HG03066 (cell line): ENCODE results near the gene PSMB7.

Experiments used
- ATAC-seq: cut with Tn5 transposase; IDR thresholded peaks from one replicate; pipeline ENCODE4 v1.9.1; 2021; ENCODE audit warnings: low read depth; ENCODE audit not compliant: unreplicated experiment

PSMB7 gene

DNA sequence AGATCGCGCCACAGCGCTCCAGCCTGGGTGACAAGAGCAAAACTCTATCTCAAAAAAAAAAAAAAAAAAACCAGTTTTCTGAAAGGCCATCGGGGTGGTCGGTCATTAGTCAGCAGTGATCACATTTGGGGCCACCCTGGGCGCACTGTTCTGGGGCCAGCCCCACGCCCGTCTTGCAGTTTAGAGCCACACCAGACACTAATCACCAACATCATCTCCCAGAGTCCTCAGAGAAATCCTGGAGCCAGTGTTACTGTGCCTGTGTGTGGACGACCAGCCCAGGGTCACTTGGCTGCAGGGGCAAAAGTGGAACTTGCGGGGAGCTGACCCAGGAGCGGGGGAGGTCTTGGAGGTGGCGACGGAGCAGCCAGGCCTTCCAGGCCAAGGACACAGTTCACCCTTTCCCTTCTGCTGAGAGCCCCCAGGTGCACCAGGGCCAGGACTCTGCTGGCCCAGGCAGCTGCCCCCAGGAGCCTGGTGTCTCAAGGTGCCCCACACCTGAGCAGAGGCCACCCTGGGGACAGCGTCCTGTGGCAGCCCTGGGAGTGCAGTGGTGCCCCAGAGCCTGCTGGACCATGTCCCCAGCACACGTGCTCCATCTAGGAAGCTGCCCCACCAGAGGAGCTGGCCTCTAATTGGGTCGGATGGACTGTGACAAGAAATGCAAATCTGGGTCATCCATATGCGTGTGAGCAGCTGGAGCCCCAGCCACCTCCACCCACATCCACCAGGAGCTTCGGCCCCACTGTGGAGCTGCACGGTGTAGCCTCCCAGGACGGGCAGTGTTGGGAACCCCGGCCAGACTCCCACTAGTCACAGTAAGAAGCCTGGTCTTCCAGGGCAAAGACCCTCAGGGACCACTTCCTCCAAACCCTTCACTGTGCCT, 106.4 kb downstream of the PSMB7 start:
- no peak for ATAC-seq

DNA sequence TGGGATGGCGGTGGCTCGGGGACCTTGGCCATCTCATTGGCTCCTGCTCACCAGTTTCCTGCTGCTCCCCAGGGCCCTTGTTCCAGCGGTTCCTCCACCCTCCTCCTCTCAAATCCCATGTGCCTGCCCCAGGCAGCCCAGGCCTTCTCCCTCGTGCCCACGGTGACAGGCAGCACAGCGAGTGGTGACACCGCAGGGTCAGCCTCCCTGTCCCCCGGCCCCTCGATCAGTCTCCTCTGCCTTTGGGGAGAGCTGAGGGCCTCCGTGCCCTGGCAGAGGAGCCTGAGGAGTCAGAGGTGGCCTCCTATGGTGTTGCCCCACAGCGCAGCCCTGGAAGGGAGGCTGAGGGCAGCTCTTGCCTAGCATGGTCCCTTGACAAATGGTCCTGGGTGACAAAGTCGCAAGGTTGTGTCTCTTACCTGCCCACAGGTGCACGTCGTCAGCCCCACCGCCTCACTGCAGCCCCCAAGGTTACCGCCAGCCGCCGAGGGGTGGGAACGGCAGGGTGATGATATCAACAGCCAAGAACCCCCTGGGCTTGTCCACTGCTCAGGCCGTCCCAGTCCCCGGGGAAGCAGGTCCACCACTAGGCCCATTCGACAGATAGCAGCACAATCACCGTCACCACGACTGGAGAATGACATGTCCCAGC, 107.7 kb downstream of the PSMB7 start:
- no peak for ATAC-seq

DNA sequence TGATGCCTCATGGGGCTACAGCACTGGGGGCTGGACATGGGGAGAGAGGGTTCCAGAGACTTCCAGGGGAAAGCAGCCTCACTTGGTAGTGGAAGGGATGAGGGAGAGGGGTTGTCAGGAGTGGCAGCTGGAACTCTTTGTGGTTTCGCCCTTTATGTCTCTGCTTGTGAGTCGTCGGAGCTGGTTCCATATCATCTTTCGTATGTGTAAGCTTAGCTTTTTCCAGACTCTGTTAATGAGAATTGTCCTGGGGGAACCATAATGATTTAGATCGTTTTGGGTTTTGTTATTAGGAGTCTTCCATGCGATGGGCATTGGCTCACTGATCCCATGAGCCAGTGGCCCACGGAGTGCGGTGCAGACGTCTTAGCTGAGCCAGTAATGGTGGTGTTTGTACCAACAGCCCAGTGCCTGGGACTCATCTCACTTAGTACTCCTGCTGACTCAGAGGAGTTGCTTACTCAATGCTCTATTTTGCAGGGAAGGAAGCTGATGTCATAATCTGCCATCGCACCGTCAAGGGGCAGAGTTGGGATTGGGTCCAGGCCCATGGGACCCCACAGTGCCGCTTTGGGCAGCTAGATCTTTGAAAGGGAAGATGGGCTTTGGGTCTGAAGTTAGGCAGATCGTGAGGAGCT, 109.0 kb downstream of the PSMB7 start:
- ATAC-seq = no peak

DNA sequence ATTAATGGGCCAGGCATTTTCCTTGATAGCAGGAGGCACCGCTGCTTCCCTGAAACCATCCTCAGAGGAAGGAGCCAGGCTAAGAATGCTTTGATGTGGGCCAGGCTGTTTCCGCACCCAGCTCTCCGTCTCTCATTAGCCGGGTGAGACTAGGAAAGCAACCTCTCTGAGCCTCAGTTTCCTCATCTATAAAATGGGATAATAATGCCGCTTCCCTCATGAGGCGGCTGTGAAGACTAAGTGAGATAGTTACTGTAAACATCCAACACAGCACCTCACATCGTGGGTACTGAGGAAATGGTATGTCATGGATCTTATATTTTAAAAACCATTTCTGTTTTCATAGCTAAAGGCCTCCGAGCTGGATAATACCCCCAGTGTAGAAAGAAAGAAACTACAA, 111.0 kb downstream of the PSMB7 start:
- ATAC-seq = no peak

DNA sequence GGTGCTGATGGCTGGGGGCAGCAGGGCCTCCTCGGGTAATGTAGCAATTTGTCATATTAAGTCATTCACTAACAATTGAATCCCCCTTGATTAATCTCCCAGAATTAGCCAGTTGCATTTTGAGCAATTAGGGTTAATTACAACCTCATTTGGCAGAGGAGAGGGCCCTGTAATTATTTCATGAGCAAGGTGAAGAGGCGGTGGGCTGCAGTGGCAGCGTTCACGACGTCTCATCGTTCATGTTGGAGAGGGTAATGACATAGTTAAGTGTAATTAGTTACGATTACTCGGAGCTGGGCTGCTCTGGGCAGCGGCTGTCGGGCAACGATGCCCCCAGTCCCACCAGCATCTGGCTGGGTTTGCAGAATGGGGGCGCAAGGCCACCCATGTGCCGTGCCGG, 111.5 kb downstream of the PSMB7 start:
- no peak for ATAC-seq
